ENCODE results near the gene CFHR2.

GRCh38 chr1:196960854-196961253 lies 17.3 kb downstream of the CFHR2 start:
- no peak for TF ChIP-seq CTCF (IDR thresholded peaks at IDR 0.05)
- no peak for TF ChIP-seq POLR2A (IDR thresholded peaks at IDR 0.05)
